NK-92 treated with Interleukin-12 subunit alpha and Interleukin-12 subunit beta, amount 100 ng/mL, for 24 hours (cell line): ENCODE results near the gene TCERG1L.

Source experiments
- DNase-seq: peaks from one replicate; lab custom pipeline; 2025; lab: John Stamatoyannopoulos, UW

Gene TCERG1L

DNA sequence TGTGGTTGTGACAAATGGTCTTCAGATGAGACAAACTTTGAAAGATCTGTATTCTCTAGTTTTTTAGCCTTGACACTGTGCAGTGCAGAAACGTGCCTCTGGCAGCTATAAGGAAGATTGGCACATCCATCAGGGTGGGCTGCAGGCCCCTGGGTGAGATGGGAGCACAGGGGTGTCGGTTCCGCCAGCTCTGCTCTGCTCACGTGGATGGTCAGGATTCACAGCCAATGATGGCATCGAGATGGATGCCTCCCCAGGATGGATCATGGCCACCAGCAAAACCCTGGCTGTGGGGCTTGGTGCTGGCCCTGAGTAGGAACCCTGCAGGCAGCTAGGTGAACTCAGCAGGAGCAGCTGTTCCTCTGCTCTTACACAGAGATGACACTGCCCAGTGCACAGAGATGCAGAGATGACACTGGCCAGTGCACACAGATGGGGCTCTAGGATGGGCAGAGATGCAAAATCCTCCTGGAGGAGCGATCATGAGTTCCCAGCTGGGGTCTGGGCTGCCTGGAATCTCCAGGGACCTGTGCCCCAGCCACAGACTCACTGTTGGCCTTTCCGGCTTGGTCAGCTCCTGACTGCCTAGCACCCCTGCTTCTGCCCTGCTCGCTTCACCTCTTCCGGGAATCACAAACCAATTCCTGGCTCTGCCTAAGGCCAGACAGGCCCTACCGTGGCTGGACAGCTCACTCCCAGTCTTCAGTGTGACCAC lies 185.9 kb downstream of the TCERG1L start:
- DNase-seq = no peak

DNA sequence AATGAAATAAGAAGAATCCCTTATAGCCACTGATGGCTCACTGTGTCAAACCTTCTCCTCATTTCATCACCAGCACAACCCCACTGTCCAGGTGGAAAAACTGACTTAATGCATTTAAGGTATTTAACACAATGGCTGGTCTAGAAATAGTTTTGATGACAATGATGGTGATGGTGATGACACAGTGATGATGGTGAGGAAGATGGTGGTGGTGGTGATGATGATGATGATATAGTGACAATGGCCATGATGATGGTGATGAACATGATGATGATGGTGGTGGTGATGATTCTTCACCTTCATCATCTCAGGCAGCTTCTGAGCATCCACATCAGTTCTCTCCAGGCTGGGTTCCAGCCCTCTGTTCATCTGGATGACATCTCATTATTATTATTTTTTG lies 186.6 kb downstream of the TCERG1L start:
- DNase-seq = no peak

DNA sequence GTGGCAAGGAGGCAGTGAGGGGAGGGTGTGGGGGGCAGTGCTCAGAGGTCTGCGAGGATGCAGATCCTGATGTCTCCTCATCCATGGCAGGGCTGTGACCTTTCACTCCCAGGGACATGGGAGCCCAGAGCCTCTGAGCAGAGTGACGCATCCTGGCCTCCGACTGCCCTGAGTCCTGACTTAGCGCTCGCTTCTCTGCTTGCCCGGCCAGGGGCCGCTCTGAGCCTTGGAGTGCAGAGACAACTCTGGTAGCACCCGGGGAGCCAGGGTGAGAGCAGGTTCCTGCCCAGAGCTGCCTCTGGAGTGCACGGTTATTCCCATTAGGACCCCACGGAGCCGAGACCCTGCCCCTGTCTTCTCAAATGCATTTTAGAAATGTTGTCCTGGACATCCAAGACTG lies 188.0 kb downstream of the TCERG1L start:
- no peak for DNase-seq

DNA sequence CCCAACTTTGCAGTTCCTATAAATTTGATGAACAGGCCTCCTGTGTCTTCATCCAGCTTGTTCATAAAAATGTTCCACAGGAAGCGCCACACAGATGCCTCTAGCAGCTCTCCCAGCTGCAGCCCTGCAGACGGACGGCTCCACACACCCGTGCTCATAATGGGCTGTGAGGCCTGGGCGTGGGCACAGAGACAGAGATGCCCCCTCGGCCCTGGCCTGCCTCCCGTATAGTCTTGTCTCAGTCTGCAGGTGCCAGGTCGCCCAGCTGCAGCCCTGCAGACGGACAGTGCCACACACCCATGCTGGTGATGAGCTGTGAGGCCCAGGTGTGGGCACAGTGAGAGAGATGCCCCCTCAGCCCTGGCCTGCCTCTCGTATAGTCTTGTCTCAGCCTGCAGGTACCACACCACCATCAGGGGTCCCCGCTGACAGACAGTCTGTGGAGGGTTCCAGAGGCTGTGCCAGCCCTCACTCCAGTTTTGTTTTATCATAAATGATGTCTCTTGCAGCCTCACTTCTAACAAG lies 189.9 kb downstream of the TCERG1L start:
- no peak for DNase-seq

- DNase-seq = no peak
Observed at GRCh38 chr10:131119626-131120355, 191.7 kb downstream of the TCERG1L start.

DNA sequence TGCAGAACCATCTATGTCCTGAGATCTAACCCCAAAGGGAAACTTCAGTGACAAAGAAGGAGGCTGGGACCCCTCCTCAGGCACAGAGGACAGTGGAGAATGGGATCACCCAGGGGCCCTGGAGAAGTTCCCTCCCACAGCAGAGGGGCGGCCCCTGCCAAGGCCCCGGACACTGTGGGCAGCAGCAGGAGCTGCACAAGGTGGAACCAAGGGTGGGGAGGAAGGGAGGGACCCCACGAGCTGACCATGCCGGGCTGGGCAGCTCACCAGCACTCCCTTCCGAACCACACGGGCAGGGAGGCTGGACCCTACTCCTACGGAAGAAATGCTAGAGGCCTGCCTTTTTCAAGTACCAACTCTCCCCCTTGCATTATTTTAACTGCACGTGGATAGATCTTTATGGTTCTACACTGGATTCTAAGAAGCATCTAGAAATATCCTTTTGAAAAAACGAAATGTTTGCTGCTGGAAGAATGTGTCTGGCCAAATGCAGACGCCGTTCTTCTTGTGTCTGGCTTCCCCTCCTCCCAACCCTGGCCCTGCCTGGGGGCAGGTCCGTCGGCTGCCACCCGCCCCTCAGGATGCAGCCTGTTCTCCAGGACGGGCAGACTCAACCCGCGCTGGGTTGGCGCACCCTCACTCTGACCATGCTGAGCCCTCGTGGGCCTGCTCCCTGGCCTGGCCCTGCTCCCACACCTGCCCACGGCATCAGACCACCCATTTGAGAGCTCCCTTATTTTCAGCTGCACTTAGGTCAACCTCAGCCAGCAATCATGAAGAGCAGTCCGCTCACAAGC lies 193.9 kb downstream of the TCERG1L start:
- DNase-seq = no peak

DNA sequence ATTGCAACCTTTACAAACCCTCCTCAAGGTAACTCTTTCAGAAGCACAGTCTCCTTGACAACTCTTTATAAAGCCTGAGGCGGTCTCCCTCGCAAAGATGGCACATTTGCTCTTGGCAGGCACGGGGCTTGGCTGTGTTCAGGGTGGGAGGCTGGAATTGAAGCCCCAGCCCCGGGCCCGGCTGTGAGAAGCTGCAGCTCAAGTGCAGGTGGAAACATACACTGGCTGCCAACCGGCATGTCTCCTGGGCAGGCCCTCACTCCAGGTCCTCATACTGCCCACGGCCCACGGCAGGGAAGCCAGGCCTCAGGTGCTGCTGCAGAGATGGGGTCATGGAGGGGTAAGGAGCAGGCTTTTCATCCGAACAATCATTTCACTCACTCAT lies 194.5 kb downstream of the TCERG1L start:
- no peak for DNase-seq

DNA sequence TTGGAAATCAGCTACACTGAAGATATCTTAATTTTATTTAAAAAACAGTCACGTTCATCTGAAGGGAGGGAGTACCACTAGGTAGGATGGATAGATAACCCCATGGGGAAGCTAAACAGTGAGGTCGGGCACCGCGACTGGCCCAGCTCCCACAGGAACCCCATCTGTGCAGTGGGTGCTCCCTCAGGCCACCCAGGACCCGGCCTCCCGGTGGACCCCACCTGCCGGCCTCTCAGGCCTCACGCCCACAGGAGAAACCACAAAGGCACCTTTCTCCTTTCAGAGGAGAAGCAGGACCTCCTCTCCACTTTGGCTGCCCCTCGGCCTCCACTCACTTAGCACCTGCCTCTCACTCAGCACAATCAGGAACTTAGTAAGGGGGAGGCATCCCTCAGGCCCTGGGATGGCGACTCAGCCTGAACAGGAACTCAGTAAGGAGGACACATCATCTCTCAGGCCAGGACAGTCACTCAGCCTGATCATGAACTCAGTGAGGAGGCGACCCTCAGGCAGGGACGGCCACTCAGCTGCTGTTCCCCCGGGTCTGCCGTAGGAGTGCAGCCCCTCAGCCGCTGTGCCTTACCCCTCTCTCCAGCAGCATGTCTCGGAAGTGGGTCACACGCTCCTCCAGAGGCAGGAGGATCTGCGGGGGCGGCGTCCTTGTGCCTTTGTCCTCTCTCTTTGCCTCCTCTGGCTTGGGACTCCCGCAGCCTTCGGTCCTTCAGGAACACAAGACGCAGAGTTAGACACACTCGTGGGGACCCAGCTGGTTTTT lies 195.1 kb downstream of the TCERG1L start:
- no peak for DNase-seq

DNA sequence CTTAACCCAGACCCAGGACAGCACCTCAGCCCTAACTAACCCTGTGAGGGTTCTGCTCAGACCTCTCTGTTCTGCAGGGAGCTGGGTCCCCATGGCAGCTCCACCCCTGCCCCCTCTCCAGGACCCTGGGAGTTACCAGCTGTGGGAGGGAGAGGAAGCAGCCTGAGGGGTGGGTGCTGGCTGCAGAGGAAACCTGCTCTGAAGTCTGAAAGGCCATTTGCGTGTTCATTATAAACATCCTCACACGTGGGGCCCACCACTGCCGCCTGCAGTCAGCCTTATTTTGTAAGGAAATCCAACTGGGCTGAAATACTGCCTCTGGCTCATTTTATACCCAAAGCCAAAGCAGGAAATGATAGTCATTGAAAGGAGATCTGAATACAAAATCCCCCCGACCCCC lies 195.7 kb downstream of the TCERG1L start:
- no peak for DNase-seq

DNA sequence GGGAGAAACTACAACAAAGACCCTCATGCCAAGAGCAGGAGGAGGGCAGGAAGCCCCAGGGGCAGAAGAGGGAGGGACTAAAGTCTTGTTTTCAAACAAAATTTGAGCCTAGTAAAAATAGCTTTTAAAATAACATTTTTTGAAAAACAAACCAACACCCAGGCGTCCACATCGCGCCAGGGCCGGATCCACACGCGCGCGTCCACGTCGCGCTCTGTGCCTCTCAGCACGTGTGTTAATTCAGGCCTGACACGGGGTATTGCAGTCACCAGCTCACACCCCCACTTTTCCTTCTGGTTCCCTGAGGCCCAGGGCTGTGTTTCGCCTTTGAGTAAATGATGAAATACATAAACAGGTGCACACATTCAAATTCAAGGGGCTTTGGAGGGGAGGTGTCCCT lies 196.2 kb downstream of the TCERG1L start:
- DNase-seq = no peak

GRCh38 chr10:131114846-131115245 lies 196.7 kb downstream of the TCERG1L start:
- DNase-seq = no peak

DNA sequence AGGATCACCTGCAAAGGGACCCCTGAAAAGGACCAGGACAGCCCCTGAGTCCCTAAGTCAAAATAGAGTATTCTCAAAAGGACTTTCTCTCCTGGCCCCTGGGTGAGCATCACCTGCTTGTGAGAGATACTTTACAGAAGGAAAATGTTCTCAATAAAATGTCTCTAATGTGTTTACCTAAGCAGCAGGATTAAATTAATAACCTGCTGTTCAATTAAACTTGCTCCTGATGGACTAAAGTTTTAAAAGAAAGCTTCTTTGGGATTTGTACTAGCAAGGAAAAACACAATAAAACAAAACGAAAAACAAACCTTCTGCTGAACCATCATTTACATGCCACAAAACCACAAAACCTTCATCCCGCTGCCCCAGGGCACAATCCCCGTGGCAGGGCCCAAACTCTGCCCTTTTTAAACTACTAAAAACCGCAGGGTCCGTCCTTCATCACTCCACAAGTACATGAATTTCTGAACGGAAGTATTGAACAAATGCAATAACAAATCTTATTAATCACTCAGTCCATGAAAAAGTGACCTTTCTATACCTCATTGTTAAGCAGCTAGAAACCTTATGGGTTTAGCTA lies 197.7 kb downstream of the TCERG1L start:
- no peak for DNase-seq

- no peak for DNase-seq
Observed at GRCh38 chr10:131113165-131113564, 198.4 kb downstream of the TCERG1L start.

- no peak for DNase-seq
Observed at GRCh38 chr10:131112691-131113090, 198.8 kb downstream of the TCERG1L start.

GRCh38 chr10:131111471-131112080 lies 199.9 kb downstream of the TCERG1L start:
- DNase-seq = no peak

DNA sequence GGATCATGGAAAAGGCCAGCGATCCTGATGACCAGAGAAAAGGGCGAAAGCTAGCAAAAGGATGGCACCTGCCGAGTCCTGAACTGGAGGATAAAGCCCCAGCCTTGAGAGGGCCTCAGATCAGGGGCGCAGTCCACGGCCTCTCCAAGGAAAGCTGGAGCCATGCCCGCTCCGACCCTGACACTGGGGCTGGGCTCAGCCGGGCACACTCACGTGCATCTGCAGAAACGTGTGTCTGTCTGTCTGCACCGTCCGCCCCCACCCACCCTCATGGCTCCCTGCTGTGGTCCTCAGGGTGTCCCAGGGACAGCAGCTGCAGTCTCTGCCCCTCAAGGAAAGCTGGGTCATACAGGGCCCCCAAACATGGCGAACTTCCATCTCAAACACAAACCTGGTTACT lies 200.5 kb downstream of the TCERG1L start:
- no peak for DNase-seq

- DNase-seq = no peak
Observed at GRCh38 chr10:131110241-131110783, 201.2 kb downstream of the TCERG1L start.

- no peak for DNase-seq
Observed at GRCh38 chr10:131109726-131110125, 201.8 kb downstream of the TCERG1L start.

DNA sequence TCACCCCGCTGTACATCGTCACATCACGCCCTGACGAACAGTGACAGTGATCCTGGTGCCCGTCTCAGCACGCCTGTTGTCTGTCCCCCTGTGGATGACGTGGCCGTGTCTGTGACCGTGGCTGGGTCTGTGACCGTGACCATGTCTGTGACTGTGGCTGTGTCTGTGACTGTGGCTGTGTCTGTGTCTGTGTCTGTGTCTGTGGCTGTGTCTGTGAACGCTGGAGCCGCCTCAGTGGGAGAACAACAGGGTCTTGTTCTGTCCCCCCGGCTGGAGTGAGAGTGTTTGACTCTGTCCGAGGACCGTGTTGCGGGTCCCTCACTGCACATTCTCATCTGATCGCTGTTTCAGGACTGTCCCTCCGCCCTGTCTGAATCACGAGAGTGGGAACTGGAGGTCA lies 202.2 kb downstream of the TCERG1L start:
- DNase-seq = no peak

GRCh38 chr10:131107970-131108369 lies 203.6 kb downstream of the TCERG1L start:
- no peak for DNase-seq

- DNase-seq = no peak
Observed at GRCh38 chr10:131102676-131103075, 208.8 kb downstream of the TCERG1L start.
